H9 (cell line): ENCODE measurements around the gene FOLH1. TPM values are rescaled to one million over a fixed set of nuclear protein-coding genes. Genes with fewer than 3 reads are reported as not detected.
"Not testable (repeated sequence)": the region's sequence is repeated elsewhere in the genome, so short reads cannot be mapped to it uniquely, and the experiment has no call there.

Experiments used
- DNase-seq: peaks from one replicate; pipeline ENCODE4 v3.0.0-alpha.2; 2017
- H2AFZ ChIP-seq: one replicate; pipeline ENCODE4 v1.6.1; 2013; ENCODE audit warnings: mild to moderate bottlenecking, low read length, control low read depth, moderate library complexity
- H2AK5ac ChIP-seq: 2 replicates; pipeline ENCODE4 v1.6.1; 2013; ENCODE audit warnings: low read length, control low read depth, mixed read lengths; ENCODE audit not compliant: insufficient read length
- H2BK120ac ChIP-seq: one replicate; pipeline ENCODE4 v1.6.1; 2013; ENCODE audit warnings: low read depth, mild to moderate bottlenecking, low read length, control low read depth, inconsistent platforms; ENCODE audit not compliant: poor library complexity, severe bottlenecking
- H2BK12ac ChIP-seq: 2 replicates; pipeline ENCODE4 v1.6.1; 2013; ENCODE audit warnings: low read length, control low read depth, mixed read lengths, low read depth; ENCODE audit not compliant: insufficient read length
- H2BK15ac ChIP-seq: 2 replicates; pipeline ENCODE4 v1.6.1; 2013; ENCODE audit warnings: low read depth, low read length, control low read depth
- H2BK20ac ChIP-seq: one replicate; pipeline ENCODE4 v1.6.1; 2013; ENCODE audit warnings: low read depth, mild to moderate bottlenecking, low read length, control low read depth, inconsistent platforms; ENCODE audit not compliant: poor library complexity, severe bottlenecking
- H2BK5ac ChIP-seq: 2 replicates; pipeline ENCODE4 v1.6.1; 2013; ENCODE audit warnings: low read length, control low read depth, mixed read lengths; ENCODE audit not compliant: insufficient read length
- H3K14ac ChIP-seq: 2 replicates; pipeline ENCODE4 v1.6.1; 2013; ENCODE audit warnings: low read length, control low read depth; ENCODE audit not compliant: insufficient read depth
- H3K18ac ChIP-seq: 2 replicates; pipeline ENCODE4 v1.6.1; 2013; ENCODE audit warnings: low read depth, mild to moderate bottlenecking, mixed read lengths, low read length, control low read depth; ENCODE audit not compliant: insufficient read length
- H3K23ac ChIP-seq: 2 replicates; pipeline ENCODE4 v1.6.1; 2013; ENCODE audit warnings: low read length, control low read depth, mixed read lengths, low read depth; ENCODE audit not compliant: insufficient read length
- H3K23me2 ChIP-seq: 2 replicates; pipeline ENCODE4 v1.6.1; 2013; ENCODE audit warnings: low read depth, mild to moderate bottlenecking, mixed read lengths, low read length, control low read depth; ENCODE audit not compliant: insufficient read length, poor library complexity, severe bottlenecking
- H3K27ac ChIP-seq: 2 replicates; pipeline ENCODE4 v1.5.1; 2013; ENCODE audit warnings: low read length, control low read depth, mixed read lengths, low read depth; ENCODE audit not compliant: insufficient read length
- H3K27me3 ChIP-seq: 2 replicates; pipeline ENCODE4 v1.6.1; 2013; ENCODE audit warnings: low read length, control low read depth, inconsistent platforms; ENCODE audit not compliant: insufficient read depth
- H3K4ac ChIP-seq: 2 replicates; pipeline ENCODE4 v1.6.1; 2013; ENCODE audit warnings: low read depth, mild to moderate bottlenecking, control low read depth, inconsistent platforms, low read length, moderate library complexity
- H3K4me1 ChIP-seq: 2 replicates; pipeline ENCODE4 v1.6.1; 2013; ENCODE audit warnings: low read length, control low read depth, inconsistent platforms; ENCODE audit not compliant: insufficient read depth
- H3K4me2 ChIP-seq: 2 replicates; pipeline ENCODE4 v1.6.1; 2013; ENCODE audit warnings: low read length, control low read depth, mixed read lengths; ENCODE audit not compliant: insufficient read length, insufficient read depth
- H3K56ac ChIP-seq: 2 replicates; pipeline ENCODE4 v1.6.1; 2013; ENCODE audit warnings: low read depth, mild to moderate bottlenecking, mixed read lengths, low read length, control low read depth; ENCODE audit not compliant: insufficient read length
- H3K79me1 ChIP-seq: 2 replicates; pipeline ENCODE4 v1.6.1; 2013; ENCODE audit warnings: low read depth, mild to moderate bottlenecking, moderate library complexity, low read length, control low read depth, inconsistent platforms; ENCODE audit not compliant: insufficient read depth, poor library complexity, severe bottlenecking
- H3K79me2 ChIP-seq: 2 replicates; pipeline ENCODE4 v1.6.1; 2013; ENCODE audit warnings: low read length, control low read depth, inconsistent platforms; ENCODE audit not compliant: insufficient read depth
- H3K9ac ChIP-seq: 2 replicates; pipeline ENCODE4 v1.6.1; 2013; ENCODE audit warnings: low read length, control low read depth, mixed read lengths; ENCODE audit not compliant: insufficient read length; ENCODE audit errors: extremely low read depth
- H3K9me3 ChIP-seq: one replicate; pipeline ENCODE4 v1.6.1; 2013; ENCODE audit warnings: low read depth, low read length, inconsistent platforms; ENCODE audit not compliant: control insufficient read depth
- H3T11ph ChIP-seq: one replicate; pipeline ENCODE4 v1.6.1; 2013; ENCODE audit warnings: mild to moderate bottlenecking, low read length, control low read depth, inconsistent platforms
- H4K20me1 ChIP-seq: one replicate; pipeline ENCODE4 v1.6.1; 2013; ENCODE audit not compliant: control insufficient read depth, insufficient read length, insufficient read depth
- H4K5ac ChIP-seq: 2 replicates; pipeline ENCODE4 v1.6.1; 2013; ENCODE audit warnings: low read depth, mild to moderate bottlenecking, mixed read lengths, low read length, control low read depth; ENCODE audit not compliant: insufficient read length
- H4K8ac ChIP-seq: replicated peaks from 2 replicates; pipeline ENCODE4 v1.6.1; 2013; ENCODE audit warnings: low read length, control low read depth, mixed read lengths, low read depth; ENCODE audit not compliant: insufficient read length
- H4K91ac ChIP-seq: 2 replicates; pipeline ENCODE4 v1.6.1; 2013; ENCODE audit warnings: low read depth, mild to moderate bottlenecking, moderate library complexity, mixed read lengths, low read length, control low read depth; ENCODE audit not compliant: insufficient read length
- H3K27ac Mint-ChIP-seq, 3 experiments: 2 replicates in 2 of 3; 3 replicates in 1 of 3; pipeline ENCODE4 v1.8.0; 2020 to 2021; ENCODE audit warnings: mixed read lengths in 3 of 3, mild to moderate bottlenecking in 1 of 3, moderate library complexity in 1 of 3
- H3K27me3 Mint-ChIP-seq: 2 replicates; pipeline ENCODE4 v1.8.0; 2021; ENCODE audit warnings: low read depth, mild to moderate bottlenecking, moderate library complexity, mixed read lengths
- H3K36me3 Mint-ChIP-seq, 3 experiments: 2 replicates in 2 of 3; 3 replicates in 1 of 3; pipeline ENCODE4 v1.8.0; 2020 to 2021; ENCODE audit warnings: low read depth in 3 of 3, mixed read lengths in 3 of 3; ENCODE audit not compliant: insufficient read depth in 1 of 3
- H3K4me1 Mint-ChIP-seq, 2 experiments: 2 replicates each; pipeline ENCODE4 v1.8.0; 2020; ENCODE audit warnings: mixed read lengths in 2 of 2
- H3K4me3 Mint-ChIP-seq, 2 experiments: 2 replicates in 1 of 2; 3 replicates in 1 of 2; pipeline ENCODE4 v1.8.0; 2020 to 2021; ENCODE audit warnings: mild to moderate bottlenecking in 2 of 2, mixed read lengths in 2 of 2, moderate library complexity in 1 of 2
- H3K9me3 Mint-ChIP-seq, 2 experiments: 2 replicates in 1 of 2; 3 replicates in 1 of 2; pipeline ENCODE4 v1.8.0; 2020; ENCODE audit warnings: mild to moderate bottlenecking in 2 of 2, mixed read lengths in 2 of 2, moderate library complexity in 1 of 2
- WGBS: extraction: QIAGEN DNeasy Blood & Tissue Kit; methylation state at CpG from one replicate; pipeline ENCODE4 v1.1.7; 2013; ENCODE audit warnings: missing lambda C conversion rate, low lambda C conversion rate, mixed read lengths; ENCODE audit not compliant: insufficient read length; ENCODE audit errors: extremely low coverage; 5-methylcytosine and 5-hydroxymethylcytosine counted together
- total RNA-seq: library from RNA; stranded (reverse); gene quantifications from 2 replicates; pipeline ENCODE4 v1.2.1, GENCODE V29; 2021

The FOLH1 gene
- total RNA-seq, 1 experiment from 2014 or later, result not detected

GRCh38 chr11:49249363-49249762, 41.0 kb upstream of the FOLH1 start:
- not testable (repeated sequence) for H3K27me3 Mint-ChIP-seq, H3K79me1 ChIP-seq, H3K4me3 Mint-ChIP-seq, H2BK12ac ChIP-seq, H3K79me2 ChIP-seq, H3K14ac ChIP-seq, H4K20me1 ChIP-seq, H4K91ac ChIP-seq, H4K5ac ChIP-seq, H2AK5ac ChIP-seq, H3K18ac ChIP-seq, DNase-seq, H3K9me3 ChIP-seq, H2BK15ac ChIP-seq, H3K23me2 ChIP-seq, H3K4me1 ChIP-seq, H2BK20ac ChIP-seq, H3T11ph ChIP-seq, H3K23ac ChIP-seq, H3K27ac Mint-ChIP-seq, H3K27ac ChIP-seq, H4K8ac ChIP-seq, H3K4me1 Mint-ChIP-seq, H3K36me3 Mint-ChIP-seq, H3K4ac ChIP-seq, H2BK120ac ChIP-seq, H3K56ac ChIP-seq, H2BK5ac ChIP-seq, H2AFZ ChIP-seq, H3K27me3 ChIP-seq, H3K4me2 ChIP-seq, H3K9ac ChIP-seq
- WGBS, result no CpG with 5 or more reads among the region's 3 CpGs
- peaks cover 39 to 78% of the 10 kb centered on the region in 2 experiments for H3K9me3 Mint-ChIP-seq

- H3K4me2 ChIP-seq, H3K79me1 ChIP-seq, H4K8ac ChIP-seq, H4K5ac ChIP-seq, H3K4me3 Mint-ChIP-seq, H3K27me3 ChIP-seq, H2BK5ac ChIP-seq, H2BK120ac ChIP-seq, H3K23ac ChIP-seq, H3K79me2 ChIP-seq, H3K14ac ChIP-seq, H3T11ph ChIP-seq, H4K20me1 ChIP-seq, H3K4ac ChIP-seq, H2AFZ ChIP-seq, H2BK15ac ChIP-seq, H3K9ac ChIP-seq, H2BK12ac ChIP-seq, H3K23me2 ChIP-seq, H3K36me3 Mint-ChIP-seq, H3K18ac ChIP-seq, H2AK5ac ChIP-seq, H3K4me1 Mint-ChIP-seq, H3K56ac ChIP-seq, H4K91ac ChIP-seq, H3K27ac ChIP-seq, H3K4me1 ChIP-seq, H3K9me3 ChIP-seq, H2BK20ac ChIP-seq, H3K27ac Mint-ChIP-seq, DNase-seq, H3K27me3 Mint-ChIP-seq: not testable (repeated sequence)
- WGBS, result no CpG with 5 or more reads among the region's 4 CpGs
- peaks cover 59 to 79% of the 10 kb centered on the region in 2 experiments for H3K9me3 Mint-ChIP-seq
These were observed 25.3 kb upstream of the FOLH1 start for GRCh38 chr11:49233685-49234084.
